GM12878 (cell line): ENCODE data around the gene GPR153. TPM values are rescaled to one million over a fixed set of nuclear protein-coding genes. Genes with fewer than 3 reads are reported as not detected.
A peak's percentile ranks its signal among the peaks of the same experiment; 100 is the strongest.

Experiments
- ATAC-seq: fragments of 200-7000 bp; cut with Tn5 transposase; 3 replicates; pipeline ENCODE4 v1.9.1; 2020; ENCODE audit warnings: mild to moderate bottlenecking, moderate library complexity
- BruUV-seq: library from RNA; stranded (reverse); fragments of 400-500 nt; replicated peaks from 2 replicates; lab custom pipeline; 2021; lab: Mats Ljungman, UMichigan
- CTCF ChIA-PET: fragments of 300-600 bp; sonication (Branson Sonifier 250); formaldehyde crosslinking; extraction: SDS; loops from one replicate; lab custom pipeline; 2021; ENCODE audit warnings: inconsistent platforms; lab: Yijun Ruan, JAX
- POLR2A ChIA-PET: fragments of 350-600 bp; formaldehyde crosslinking; extraction: SDS; loops from one replicate; lab custom pipeline; 2021; ENCODE audit warnings: inconsistent platforms; lab: Charles Lee
- RAD21 ChIA-PET: fragments of 300-600 bp; sonication (Branson Sonifier 250); formaldehyde crosslinking; loops from one replicate; lab custom pipeline; 2023; ENCODE audit warnings: antibody characterized with exemption; ENCODE audit not compliant: unreplicated experiment; lab: Charles Lee
- SMC1A ChIA-PET: fragments of 300-600 bp; sonication (Branson Sonifier 250); formaldehyde crosslinking; loops from one replicate; lab custom pipeline; 2023; ENCODE audit not compliant: unreplicated experiment, uncharacterized antibody; lab: Charles Lee
- DNase-seq: peaks from one replicate; pipeline ENCODE4 v3.0.0-alpha.2; 2011; ENCODE audit warnings: low read depth, low spot score
- FAIRE-seq: peaks from 3 replicates; lab custom pipeline; 2011; peaks lifted over from hg19 to GRCh38; lab: Jason Lieb, UNC
- H2AFZ ChIP-seq: 2 replicates; pipeline ENCODE4 v1.6.0; 2011; ENCODE audit warnings: low read depth, low read length, control low read depth; ENCODE audit not compliant: control insufficient read depth
- H3K27ac ChIP-seq: 2 replicates; pipeline ENCODE4 v1.5.1; 2011; ENCODE audit warnings: control low read depth; ENCODE audit not compliant: control insufficient read depth, insufficient read depth
- H3K27me3 ChIP-seq, 2 experiments: replicated peaks in 1 of 2; 2 replicates each; pipeline versions ENCODE4 v1.6.0 to v1.6.1; 2011; ENCODE audit warnings: low read length in 1 of 2; ENCODE audit not compliant: control insufficient read depth in 2 of 2, insufficient read depth in 2 of 2
- H3K36me3 ChIP-seq, 2 experiments: 2 replicates each; pipeline ENCODE4 v1.5.1; 2011; ENCODE audit warnings: low read length in 1 of 2; ENCODE audit not compliant: control insufficient read depth in 2 of 2, insufficient read depth in 2 of 2
- H3K4me1 ChIP-seq: 2 replicates; pipeline ENCODE4 v1.6.1; 2011; ENCODE audit warnings: mild to moderate bottlenecking, low read length, moderate library complexity, mixed read lengths; ENCODE audit not compliant: control insufficient read depth, insufficient read depth
- H3K4me2 ChIP-seq: 2 replicates; pipeline ENCODE4 v1.6.0; 2011; ENCODE audit warnings: control low read depth; ENCODE audit not compliant: control insufficient read depth, insufficient read depth
- H3K4me3 ChIP-seq: fragments of 200-600 bp; sonication (generic); 2 replicates; pipeline ENCODE4 v1.5.1; 2016
- H3K79me2 ChIP-seq: 2 replicates; pipeline ENCODE4 v1.6.0; 2011; ENCODE audit warnings: low read length; ENCODE audit not compliant: control insufficient read depth, insufficient read depth
- H3K9ac ChIP-seq: 2 replicates; pipeline ENCODE4 v1.8.0; 2011; ENCODE audit warnings: low read length, control low read depth, mixed read lengths; ENCODE audit not compliant: control insufficient read depth, insufficient read depth
- H3K9me3 ChIP-seq: replicated peaks from 3 replicates; pipeline ENCODE4 v1.5.1; 2011; ENCODE audit warnings: mild to moderate bottlenecking, low read length; ENCODE audit not compliant: control insufficient read depth, insufficient read depth
- H4K20me1 ChIP-seq: 2 replicates; pipeline ENCODE4 v1.6.0; 2011; ENCODE audit not compliant: control insufficient read depth, insufficient read depth
- EGR1 ChIP-seq, 2 experiments: IDR thresholded peaks; 1 replicate in 1 of 2; 2 replicates in 1 of 2; pipeline ENCODE4 v1.6.1; 2011 to 2012; ENCODE audit warnings: low read depth in 2 of 2, low read length in 2 of 2, borderline replicate concordance in 1 of 2, mild to moderate bottlenecking in 1 of 2, moderate library complexity in 1 of 2
- IRF4 ChIP-seq: IDR thresholded peaks from 2 replicates; pipeline ENCODE4 v1.6.1; 2011; ENCODE audit warnings: low read depth, low read length
- JUND ChIP-seq: IDR thresholded peaks from 2 replicates; pipeline ENCODE4 v1.6.1; 2012; ENCODE audit warnings: low read depth, mild to moderate bottlenecking, low read length, improper control_type of control experiment, moderate library complexity
- ZNF622 ChIP-seq: fragments of 450-650 bp; IDR thresholded peaks from 2 replicates; pipeline ENCODE4 v1.6.1; 2017; ENCODE audit warnings: mild to moderate bottlenecking, inconsistent platforms
- WGBS: methylation state at CpG from one replicate; pipeline ENCODE4 v1.1.6; 2016; ENCODE audit warnings: low lambda C conversion rate; ENCODE audit not compliant: insufficient replicate concordance, insufficient coverage; ENCODE audit errors: missing lambda C conversion rate; 5-methylcytosine and 5-hydroxymethylcytosine counted together
- in situ Hi-C: fragments of 300-500 bp; cut with MboI; formaldehyde crosslinking; loops from 9 replicates; pipeline ENCODE4 v1.14.3; 2018; ENCODE audit warnings: mixed read lengths
- intact Hi-C: fragments of 100-400 bp; cut with micrococcal nuclease; formaldehyde crosslinking; loops from one replicate; pipeline ENCODE4 v1.14.2; 2022; ENCODE audit not compliant: unreplicated experiment
- polyA plus RNA-seq, 11 experiments: library from polyadenylated mRNA; depleted of rRNA in 4 of 11; unstranded in 6 of 11; stranded (reverse) in 5 of 11; fragments of >200 nt; fragmentation: Nextera tagmentation in 4 of 11; fragmentation: Illumina TruSeq in 1 of 11; extraction: Ambion mirVana in 4 of 11; extraction: Trizol in 1 of 11; gene quantifications; 1 replicate in 1 of 11; 2 replicates in 10 of 11; pipeline versions ENCODE4 v1.2.1 to v1.2.3, GENCODE V29; 2011 to 2016; ENCODE audit warnings: inconsistent platforms in 2 of 11, missing spikeins in 2 of 11, low read depth in 1 of 11
- total RNA-seq, 4 experiments: library from RNA; depleted of rRNA in 3 of 4; stranded (reverse); fragments of >200 nt in 3 of 4; fragmentation: Illumina TruSeq in 1 of 4; extraction: Trizol in 1 of 4; gene quantifications; 2 replicates each; pipeline versions ENCODE4 v1.2.1 to v1.2.3, GENCODE V29; 2013 to 2021
- TF ChIP-seq, protein P1 (sequence below): IDR thresholded peaks from 2 replicates; pipeline ENCODE4 v1.6.1; 2011; ENCODE audit warnings: borderline replicate concordance, low read depth, mild to moderate bottlenecking, moderate library complexity, mixed read lengths, low read length; ENCODE audit not compliant: insufficient read depth; ENCODE audit errors: extremely low read length
- TF ChIP-seq, protein P2 (sequence below): fragments of 150-350 bp; IDR thresholded peaks from 2 replicates; pipeline ENCODE4 v1.6.1; 2014; ENCODE audit warnings: mild to moderate bottlenecking, low read depth, low read length

Gene GPR153
- total and polyA plus RNA-seq, 10 of the 15 experiments (the other 5 are each of a cell fraction or from before 2014, with no cell fraction given): 0.04 to 2.2 (median 0.54) TPM

- Histone ChIP-seq H3K9me3 (no peaks in the 10 kb centered on the region), H3K36me3 (no peaks in the 10 kb centered on the region), H3K27ac (no peak overlapping the region), H3K4me2 (no peak overlapping the region), H3K4me3 (no peak overlapping the region), H2AFZ (no peak overlapping the region), H3K79me2 (no peaks in the 10 kb centered on the region), H3K27me3 (peaks cover 0 to 7% of the 10 kb centered on the region in 2 experiments; a peak in 3 of 4 replicates), H3K4me1 (no peaks in the 10 kb centered on the region), H4K20me1 (no peaks in the 10 kb centered on the region), H3K9ac (no peak overlapping the region)
- RAD21 ChIA-PET: interaction anchor here (0.6 kb wide), 1 partner anchor 22 kb away, joined by 4 read pairs; no protein-coding TSS in a partner anchor
- WGBS: 39% methylated on average over 13 of the region's 15 CpGs
- TF ChIP-seq, protein P1, sequence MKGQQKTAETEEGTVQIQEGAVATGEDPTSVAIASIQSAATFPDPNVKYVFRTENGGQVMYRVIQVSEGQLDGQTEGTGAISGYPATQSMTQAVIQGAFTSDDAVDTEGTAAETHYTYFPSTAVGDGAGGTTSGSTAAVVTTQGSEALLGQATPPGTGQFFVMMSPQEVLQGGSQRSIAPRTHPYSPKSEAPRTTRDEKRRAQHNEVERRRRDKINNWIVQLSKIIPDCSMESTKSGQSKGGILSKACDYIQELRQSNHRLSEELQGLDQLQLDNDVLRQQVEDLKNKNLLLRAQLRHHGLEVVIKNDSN: peak; percentile 22
- no peak for TF ChIP-seq EGR1 (IDR thresholded peaks at IDR 0.05; ENCODE audit: borderline replicate concordance in 1 of 2, low read depth in 2 of 2, low read length in 2 of 2)
- CTCF ChIA-PET: interaction anchor here (0.9 kb wide), 1 partner anchor 106 kb away, joined by 4 read pairs; no protein-coding TSS in a partner anchor
- no peak for DNase-seq
- ATAC-seq: no peak
- in situ Hi-C loops: loop anchor here (5.0 kb wide), 1 partner anchor 150 kb away; no protein-coding TSS in a partner anchor
- no TSS peak for BruUV-seq
- POLR2A ChIA-PET: interaction anchor here (1.1 kb wide), 1 partner anchor 89 kb away, joined by 3 read pairs; no protein-coding TSS in a partner anchor
- intact Hi-C loops: no loop called here
- SMC1A ChIA-PET: no interaction called here
- no peak for FAIRE-seq
Measured at GRCh38 chr1:6251681-6252373, 9.1 kb downstream of the GPR153 start.

- H3K4me3 ChIP-seq: no peak overlapping the region
- BruUV-seq: no TSS peak
- H3K9me3 ChIP-seq: no peaks in the 10 kb centered on the region
- in situ Hi-C loops (loop anchor here (5.0 kb wide), 1 partner anchor 151 kb away; no protein-coding TSS in a partner anchor), intact Hi-C loops (no loop called here)
- 64% methylated on average over 19 of the region's 19 CpGs for whole genome bisulfite sequencing
- no peaks in the 10 kb centered on the region for H3K36me3 ChIP-seq
- H3K4me1 ChIP-seq: peaks cover under 1% of the 10 kb centered on the region
- no peak for ATAC-seq
- POLR2A ChIA-PET: interaction anchor here (1.1 kb wide), 1 partner anchor 90 kb away, joined by 3 read pairs; no protein-coding TSS in a partner anchor
- CTCF ChIA-PET: interaction anchor here (1.7 kb wide), 1 partner anchor 155 kb away, joined by 4 read pairs; no protein-coding TSS in a partner anchor
- peaks cover 0 to 7% of the 10 kb centered on the region in 2 experiments; a peak in 3 of 4 replicates for H3K27me3 ChIP-seq
- H3K79me2 ChIP-seq: no peaks in the 10 kb centered on the region
- SMC1A ChIA-PET: no interaction called here
- no peak overlapping the region for H3K27ac ChIP-seq
- RAD21 ChIA-PET: no interaction called here
- H4K20me1 ChIP-seq: no peaks in the 10 kb centered on the region
- no peak overlapping the region for H2AFZ ChIP-seq
- TF ChIP-seq IRF4 (no peak), ZNF622 (no peak), JUND (no peak)
- TF ChIP-seq, protein P2, sequence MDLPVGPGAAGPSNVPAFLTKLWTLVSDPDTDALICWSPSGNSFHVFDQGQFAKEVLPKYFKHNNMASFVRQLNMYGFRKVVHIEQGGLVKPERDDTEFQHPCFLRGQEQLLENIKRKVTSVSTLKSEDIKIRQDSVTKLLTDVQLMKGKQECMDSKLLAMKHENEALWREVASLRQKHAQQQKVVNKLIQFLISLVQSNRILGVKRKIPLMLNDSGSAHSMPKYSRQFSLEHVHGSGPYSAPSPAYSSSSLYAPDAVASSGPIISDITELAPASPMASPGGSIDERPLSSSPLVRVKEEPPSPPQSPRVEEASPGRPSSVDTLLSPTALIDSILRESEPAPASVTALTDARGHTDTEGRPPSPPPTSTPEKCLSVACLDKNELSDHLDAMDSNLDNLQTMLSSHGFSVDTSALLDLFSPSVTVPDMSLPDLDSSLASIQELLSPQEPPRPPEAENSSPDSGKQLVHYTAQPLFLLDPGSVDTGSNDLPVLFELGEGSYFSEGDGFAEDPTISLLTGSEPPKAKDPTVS: no peak
- H3K9ac ChIP-seq: no peak overlapping the region
- H3K4me2 ChIP-seq: no peak overlapping the region
- DNase-seq: no peak
- FAIRE-seq: no peak
Measured at GRCh38 chr1:6251233-6251632, 9.7 kb downstream of the GPR153 start.
